AG04449 (cell line): ENCODE measurements around the gene SENP2.
A peak's percentile ranks its signal among the peaks of the same experiment; 100 is the strongest.

Experiments used
- CTCF ChIA-PET: fragments of 350-600 bp; formaldehyde crosslinking; extraction: SDS; loops from one replicate; lab custom pipeline; 2021; ENCODE audit warnings: antibody characterized with exemption; lab: Yijun Ruan, JAX
- POLR2A ChIA-PET: fragments of 400-600, 350-600 bp; formaldehyde crosslinking; extraction: SDS; loops from one replicate; lab custom pipeline; 2020; ENCODE audit warnings: antibody characterized with exemption, inconsistent platforms; lab: Yijun Ruan, JAX
- DNase-seq: peaks from one replicate; pipeline ENCODE4 v3.0.0-alpha.2; 2010; ENCODE audit warnings: low read depth, low spot score
- H3K4me3 ChIP-seq: 2 replicates; pipeline ENCODE4 v1.5.1; 2011; ENCODE audit warnings: low read depth, mild to moderate bottlenecking, control low read depth, low read length
- TF ChIP-seq, protein P1 (sequence below): IDR thresholded peaks from one replicate; pipeline ENCODE4 v1.5.1; 2011; ENCODE audit warnings: mild to moderate bottlenecking, moderate library complexity, low read length, control low read depth, inconsistent platforms; ENCODE audit not compliant: insufficient read depth; ENCODE audit errors: missing control alignments

SENP2 gene

GRCh38 chr3:185663929-185664328 lies 77.8 kb downstream of the SENP2 start:
- TF ChIP-seq, protein P1, sequence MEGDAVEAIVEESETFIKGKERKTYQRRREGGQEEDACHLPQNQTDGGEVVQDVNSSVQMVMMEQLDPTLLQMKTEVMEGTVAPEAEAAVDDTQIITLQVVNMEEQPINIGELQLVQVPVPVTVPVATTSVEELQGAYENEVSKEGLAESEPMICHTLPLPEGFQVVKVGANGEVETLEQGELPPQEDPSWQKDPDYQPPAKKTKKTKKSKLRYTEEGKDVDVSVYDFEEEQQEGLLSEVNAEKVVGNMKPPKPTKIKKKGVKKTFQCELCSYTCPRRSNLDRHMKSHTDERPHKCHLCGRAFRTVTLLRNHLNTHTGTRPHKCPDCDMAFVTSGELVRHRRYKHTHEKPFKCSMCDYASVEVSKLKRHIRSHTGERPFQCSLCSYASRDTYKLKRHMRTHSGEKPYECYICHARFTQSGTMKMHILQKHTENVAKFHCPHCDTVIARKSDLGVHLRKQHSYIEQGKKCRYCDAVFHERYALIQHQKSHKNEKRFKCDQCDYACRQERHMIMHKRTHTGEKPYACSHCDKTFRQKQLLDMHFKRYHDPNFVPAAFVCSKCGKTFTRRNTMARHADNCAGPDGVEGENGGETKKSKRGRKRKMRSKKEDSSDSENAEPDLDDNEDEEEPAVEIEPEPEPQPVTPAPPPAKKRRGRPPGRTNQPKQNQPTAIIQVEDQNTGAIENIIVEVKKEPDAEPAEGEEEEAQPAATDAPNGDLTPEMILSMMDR, result no peak
- CTCF ChIA-PET, result interaction anchor here (0.8 to 5.8 kb wide), 4 partner anchors 14 to 280 kb away, joined by 3 to 51 read pairs (median 6); no protein-coding TSS in a partner anchor
- POLR2A ChIA-PET, result no interaction called here
- H3K4me3 ChIP-seq, result no peak overlapping the region
- no peak for DNase-seq

- TF ChIP-seq, protein P1, result no peak
- no peak for DNase-seq
- CTCF ChIA-PET, result interaction anchor here (3.4 kb wide), 1 partner anchor 10 kb away, joined by 19 read pairs; no protein-coding TSS in a partner anchor
- POLR2A ChIA-PET, result no interaction called here
- no peak overlapping the region for H3K4me3 ChIP-seq
Measured at GRCh38 chr3:185667574-185667973, 81.5 kb downstream of the SENP2 start.

GRCh38 chr3:185677146-185677829 lies 91.2 kb downstream of the SENP2 start:
- no peak overlapping the region for H3K4me3 ChIP-seq
- no peak for DNase-seq
- POLR2A ChIA-PET, result no interaction called here
- CTCF ChIA-PET, result interaction anchor here (0.7 to 4.0 kb wide), 23 partner anchors 10 to 266 kb away, joined by 3 to 60 read pairs (median 6); no protein-coding TSS in a partner anchor
- TF ChIP-seq, protein P1, result peak; percentile 55

DNA sequence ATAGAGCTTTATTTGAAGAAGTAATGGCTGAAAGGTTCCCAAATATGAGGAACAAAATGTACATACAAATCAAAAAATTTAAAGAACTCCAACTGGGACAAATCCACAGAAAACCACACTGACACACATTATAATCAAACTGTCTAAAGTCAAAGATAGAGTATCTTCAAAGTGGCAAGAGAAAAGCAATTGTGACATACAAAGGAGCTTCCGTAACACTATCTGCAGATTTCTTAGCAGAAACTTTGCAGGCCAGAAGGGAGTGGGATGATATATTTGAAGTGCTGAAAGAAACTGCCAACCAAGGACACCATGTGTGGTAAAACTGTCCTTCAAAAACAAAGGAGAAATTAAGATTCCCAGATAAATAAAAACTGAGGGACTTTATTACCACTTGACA lies 91.9 kb downstream of the SENP2 start:
- DNase-seq, result no peak
- ChIA-PET CTCF (interaction anchor here (0.7 to 4.0 kb wide), 24 partner anchors 9 to 265 kb away, joined by 3 to 60 read pairs (median 5); no protein-coding TSS in a partner anchor), POLR2A (no interaction called here)
- TF ChIP-seq, protein P1, result no peak
- H3K4me3 ChIP-seq, result no peak overlapping the region

- DNase-seq, result no peak
- H3K4me3 ChIP-seq, result no peak overlapping the region
- TF ChIP-seq, protein P1, result no peak
- POLR2A ChIA-PET, result no interaction called here
- CTCF ChIA-PET, result interaction anchor here (1.0 to 1.3 kb wide), 3 partner anchors 16 to 66 kb away, joined by 3 to 7 read pairs (median 3); no protein-coding TSS in a partner anchor
Measured at GRCh38 chr3:185680231-185680630, 94.1 kb downstream of the SENP2 start.
